NB4 (cell line): ENCODE data around the gene NEK4.
A peak's percentile ranks its signal among the peaks of the same experiment; 100 is the strongest.

Experiments
- DNase-seq: peaks from one replicate; pipeline ENCODE4 v3.0.0; 2010; ENCODE audit warnings: low read depth
- H3K4me3 ChIP-seq: one replicate; pipeline ENCODE4 v1.5.1; 2011; ENCODE audit warnings: mild to moderate bottlenecking, low read depth, low read length, moderate library complexity
- CTCF ChIP-seq: IDR thresholded peaks from one replicate; pipeline ENCODE4 v1.5.1; 2012; ENCODE audit warnings: low read depth, low read length
- MAX ChIP-seq: IDR thresholded peaks from 2 replicates; pipeline ENCODE4 v1.6.1; 2011; ENCODE audit warnings: low read depth, low read length
- MYC ChIP-seq: IDR thresholded peaks from 2 replicates; pipeline ENCODE4 v1.6.1; 2011; ENCODE audit warnings: low read depth, low read length
- POLR2A ChIP-seq: IDR thresholded peaks from 2 replicates; pipeline ENCODE4 v1.6.1; 2011; ENCODE audit warnings: mild to moderate bottlenecking; ENCODE audit not compliant: insufficient read length; ENCODE audit errors: extremely low read depth

Gene NEK4

DNA sequence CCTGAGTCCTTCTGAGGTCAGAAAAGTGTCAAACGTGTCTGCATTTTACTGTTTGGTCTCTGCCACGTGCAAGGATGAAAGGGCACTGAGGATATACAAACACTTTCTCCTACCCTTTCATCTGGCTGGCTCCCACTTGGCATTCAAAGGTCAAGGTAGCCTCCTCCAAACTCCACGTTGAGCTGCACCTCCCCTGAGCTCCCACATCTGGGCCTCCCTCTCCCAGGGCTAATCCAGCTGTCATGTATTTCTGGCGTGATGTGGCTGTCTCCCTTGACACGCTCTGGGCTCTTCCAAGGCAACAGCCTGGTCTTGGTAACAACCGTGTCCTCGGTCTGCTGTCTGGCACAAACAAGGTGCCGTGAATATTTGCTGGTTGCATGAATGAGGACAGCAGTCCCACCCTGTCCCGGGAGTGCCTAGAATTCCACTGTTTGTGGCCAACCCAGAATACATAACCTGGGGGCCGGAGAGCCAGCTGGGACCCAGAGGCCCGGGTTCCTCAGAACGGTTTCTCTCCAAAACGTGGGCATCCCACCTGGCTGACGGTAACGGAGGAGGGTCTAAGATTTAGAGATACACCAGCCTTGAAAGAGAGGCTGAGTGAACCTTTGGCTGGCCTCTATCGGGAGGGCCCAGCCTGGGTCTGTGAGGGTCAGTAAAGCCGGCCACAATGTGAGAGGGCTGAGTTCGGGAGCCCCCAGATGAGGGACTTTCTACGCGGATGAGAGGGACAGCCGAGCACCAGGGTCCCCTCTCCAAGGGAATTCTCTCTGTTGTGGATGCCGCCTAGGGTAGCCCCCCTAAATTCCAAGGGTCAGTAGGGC, 65.9 kb downstream of the NEK4 start:
- DNase-seq, result peak; percentile 50
- peak overlapping the region; percentile 92 for H3K4me3 ChIP-seq
- peak; percentile 44; the same call in 1 of the 2 replicates for TF ChIP-seq MAX
- TF ChIP-seq MYC, result 0 out of 2 replicates have a peak, but pooled peaks have one; percentile 35
- TF ChIP-seq CTCF, result no peak
- no peak for TF ChIP-seq POLR2A

- peak; percentile 29 for DNase-seq
- peak overlapping the region; percentile 92 for H3K4me3 ChIP-seq
- TF ChIP-seq CTCF, result no peak
- no peak for TF ChIP-seq MAX
- TF ChIP-seq MYC, result no peak
- no peak for TF ChIP-seq POLR2A
Observed at GRCh38 chr3:52703341-52703740, 67.4 kb downstream of the NEK4 start.

DNA sequence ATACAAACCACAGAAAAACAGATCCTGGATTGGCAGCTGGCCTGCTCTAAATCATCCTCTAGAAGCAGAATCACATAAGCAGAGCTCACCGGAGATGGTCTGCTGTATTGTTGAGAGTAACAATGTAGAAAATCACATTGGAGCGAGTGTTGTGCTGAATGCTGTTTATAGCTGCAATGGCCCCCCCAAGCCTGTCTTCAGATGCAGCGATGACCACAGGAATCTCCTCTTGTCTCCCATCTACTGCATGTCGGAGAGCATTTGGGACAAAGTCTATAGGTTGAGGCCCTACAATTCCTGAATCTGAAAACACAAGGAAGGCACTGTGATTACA, 73.1 kb downstream of the NEK4 start:
- TF ChIP-seq MAX (no peak), CTCF (no peak), POLR2A (peak; percentile 24)
- no peak for DNase-seq
- H3K4me3 ChIP-seq, result no peak overlapping the region

- no peak for TF ChIP-seq MAX
- no peak for DNase-seq
- H3K4me3 ChIP-seq, result no peak overlapping the region
Observed at GRCh38 chr3:52696830-52697631, 73.7 kb downstream of the NEK4 start.

- no peak overlapping the region for H3K4me3 ChIP-seq
- TF ChIP-seq CTCF (no peak), MYC (no peak), MAX (no peak), POLR2A (no peak)
- no peak for DNase-seq
Observed at GRCh38 chr3:52695798-52696671, 74.7 kb downstream of the NEK4 start.
